ENCODE results near the gene SPARC.

The SPARC gene

GRCh38 chr5:151618907-151619306 lies 67.8 kb downstream of the SPARC start:
- no peak for DNase-seq

- DNase-seq: no peak
Measured at GRCh38 chr5:151617841-151618710, 68.6 kb downstream of the SPARC start.

- no peak for DNase-seq
Measured at GRCh38 chr5:151617383-151617840, 69.3 kb downstream of the SPARC start.

DNA sequence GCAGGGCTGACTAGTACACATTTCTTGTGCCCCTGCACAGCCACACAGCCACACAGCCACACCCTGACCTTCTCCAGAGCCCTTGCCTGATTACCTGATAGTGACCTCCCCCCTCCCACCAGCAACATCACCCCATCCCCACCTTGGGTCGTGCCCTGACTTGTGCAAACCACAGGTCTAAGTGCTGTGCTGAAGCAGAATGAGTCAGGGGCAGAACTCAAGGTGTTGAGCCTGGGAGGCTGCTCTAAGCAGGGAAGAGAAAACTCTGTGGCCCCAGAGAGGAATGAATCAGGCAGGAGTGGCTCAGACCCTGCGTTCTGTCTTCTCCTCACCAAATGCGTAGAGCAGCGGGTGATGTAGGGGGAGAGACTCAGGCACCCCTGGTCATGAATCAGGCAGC lies 71.3 kb downstream of the SPARC start:
- no peak for DNase-seq

GRCh38 chr5:151614565-151614964 lies 72.2 kb downstream of the SPARC start:
- no peak for DNase-seq

DNA sequence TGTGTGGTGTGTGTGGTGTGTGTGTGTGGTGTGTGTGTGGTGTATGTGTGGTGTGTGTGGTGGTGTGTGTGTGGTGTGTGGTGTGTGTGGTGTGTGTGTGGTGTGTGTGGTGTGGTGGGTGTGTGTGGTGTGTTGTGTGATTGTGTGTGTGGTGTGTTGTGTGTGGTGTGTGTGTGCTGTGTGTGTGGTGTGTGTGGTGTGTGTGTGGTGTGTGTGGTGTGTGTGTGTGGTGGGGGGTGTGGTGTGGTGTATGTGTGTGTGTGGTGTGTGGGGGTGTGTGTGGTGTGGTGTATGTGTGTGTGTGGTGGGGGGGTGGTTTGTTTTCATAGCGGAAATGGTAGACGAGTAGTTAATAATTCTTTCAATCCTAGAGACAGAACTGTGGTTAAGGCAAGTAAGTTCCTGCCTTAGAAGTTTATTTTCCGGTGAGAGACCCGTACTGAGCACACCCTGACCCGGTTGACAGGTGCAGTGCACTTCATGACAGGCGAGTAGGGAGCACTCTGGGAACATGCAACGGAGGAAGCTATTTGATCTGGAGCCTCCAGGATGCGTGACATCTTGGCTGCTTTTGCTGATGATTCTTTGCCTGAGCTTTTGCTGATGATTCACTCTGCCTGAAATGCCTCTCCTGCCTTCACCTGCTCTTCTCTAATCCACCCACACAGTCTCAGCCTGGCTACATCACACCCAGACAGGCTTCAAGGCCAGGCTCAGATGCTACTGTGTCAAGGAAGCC lies 73.9 kb downstream of the SPARC start:
- DNase-seq: peak in 2 of 4 experiments; percentile 7 to 16

DNA sequence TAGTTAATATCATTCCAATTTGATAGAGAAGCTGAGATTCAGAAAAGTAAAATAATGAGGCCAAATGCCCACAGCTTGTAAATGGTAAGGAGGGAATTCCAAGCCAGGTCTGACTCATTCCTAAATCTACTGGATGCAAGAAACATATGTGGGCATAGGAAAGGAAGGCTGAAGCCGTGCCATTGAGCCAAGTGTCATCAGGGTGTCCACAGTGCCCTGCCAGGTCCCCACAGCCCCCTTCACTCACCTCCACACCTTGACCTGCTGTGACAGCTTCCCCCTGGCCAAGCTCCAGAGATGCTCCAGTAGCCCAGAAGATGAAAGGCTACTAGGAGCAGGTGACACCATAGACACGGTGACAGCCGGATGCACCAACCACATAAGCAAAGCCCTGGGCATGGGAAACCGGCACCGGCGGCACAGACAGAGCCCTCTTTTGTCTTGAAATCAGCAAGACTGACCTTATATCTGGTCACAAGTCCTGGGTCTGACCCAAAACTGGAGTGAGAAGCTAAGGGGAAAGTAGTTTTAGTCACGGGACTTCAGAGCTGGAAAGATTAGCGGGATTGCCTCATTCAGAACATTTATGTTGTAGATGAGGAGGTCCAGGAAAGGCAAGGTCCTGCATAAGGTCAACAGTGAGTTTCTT lies 75.5 kb downstream of the SPARC start:
- DNase-seq: no peak

Measured in activated naive CD4-positive, alpha-beta T cell (primary cell).